Osteocyte (in vitro differentiated cells): ENCODE results near the gene FBXW9. TPM values are rescaled to one million over a fixed set of nuclear protein-coding genes. Genes with fewer than 3 reads are reported as not detected.
A peak's percentile ranks its signal among the peaks of the same experiment; 100 is the strongest.
"Not testable (repeated sequence)": the region's sequence is repeated elsewhere in the genome, so short reads cannot be mapped to it uniquely, and the experiment has no call there.

Source experiments
- DNase-seq: peaks from one replicate; pipeline ENCODE4 v3.0.0; 2021; ENCODE audit warnings: mixed read lengths; ENCODE audit not compliant: unreplicated experiment; ENCODE audit errors: extremely low spot score
- H3K27ac Mint-ChIP-seq: one replicate; pipeline ENCODE4 v1.8.0; 2021; ENCODE audit warnings: mild to moderate bottlenecking, mixed read lengths; ENCODE audit not compliant: unreplicated experiment
- H3K27me3 Mint-ChIP-seq: one replicate; pipeline ENCODE4 v1.8.0; 2021; ENCODE audit warnings: mixed read lengths; ENCODE audit not compliant: unreplicated experiment
- H3K36me3 Mint-ChIP-seq: one replicate; pipeline ENCODE4 v1.8.0; 2021; ENCODE audit warnings: mixed read lengths; ENCODE audit not compliant: unreplicated experiment
- H3K4me1 Mint-ChIP-seq: one replicate; pipeline ENCODE4 v1.8.0; 2021; ENCODE audit warnings: mixed read lengths; ENCODE audit not compliant: unreplicated experiment
- H3K4me3 Mint-ChIP-seq: one replicate; pipeline ENCODE4 v1.8.0; 2021; ENCODE audit warnings: mild to moderate bottlenecking, moderate library complexity, mixed read lengths; ENCODE audit not compliant: unreplicated experiment
- H3K9me3 Mint-ChIP-seq: one replicate; pipeline ENCODE4 v1.8.0; 2021; ENCODE audit warnings: mixed read lengths; ENCODE audit not compliant: unreplicated experiment
- CTCF ChIP-seq: fragments of 200-600 bp; sonication (generic); IDR thresholded peaks from 2 replicates; pipeline ENCODE4 v1.5.0; 2021; ENCODE audit warnings: antibody characterized with exemption, mild to moderate bottlenecking, moderate library complexity
- total RNA-seq: library from RNA; stranded (reverse); gene quantifications from 2 replicates; pipeline ENCODE4 v1.2.1, GENCODE V29; 2021

FBXW9 gene
- total RNA-seq, 1 donor from 2014 or later, result 10.9 TPM

DNA sequence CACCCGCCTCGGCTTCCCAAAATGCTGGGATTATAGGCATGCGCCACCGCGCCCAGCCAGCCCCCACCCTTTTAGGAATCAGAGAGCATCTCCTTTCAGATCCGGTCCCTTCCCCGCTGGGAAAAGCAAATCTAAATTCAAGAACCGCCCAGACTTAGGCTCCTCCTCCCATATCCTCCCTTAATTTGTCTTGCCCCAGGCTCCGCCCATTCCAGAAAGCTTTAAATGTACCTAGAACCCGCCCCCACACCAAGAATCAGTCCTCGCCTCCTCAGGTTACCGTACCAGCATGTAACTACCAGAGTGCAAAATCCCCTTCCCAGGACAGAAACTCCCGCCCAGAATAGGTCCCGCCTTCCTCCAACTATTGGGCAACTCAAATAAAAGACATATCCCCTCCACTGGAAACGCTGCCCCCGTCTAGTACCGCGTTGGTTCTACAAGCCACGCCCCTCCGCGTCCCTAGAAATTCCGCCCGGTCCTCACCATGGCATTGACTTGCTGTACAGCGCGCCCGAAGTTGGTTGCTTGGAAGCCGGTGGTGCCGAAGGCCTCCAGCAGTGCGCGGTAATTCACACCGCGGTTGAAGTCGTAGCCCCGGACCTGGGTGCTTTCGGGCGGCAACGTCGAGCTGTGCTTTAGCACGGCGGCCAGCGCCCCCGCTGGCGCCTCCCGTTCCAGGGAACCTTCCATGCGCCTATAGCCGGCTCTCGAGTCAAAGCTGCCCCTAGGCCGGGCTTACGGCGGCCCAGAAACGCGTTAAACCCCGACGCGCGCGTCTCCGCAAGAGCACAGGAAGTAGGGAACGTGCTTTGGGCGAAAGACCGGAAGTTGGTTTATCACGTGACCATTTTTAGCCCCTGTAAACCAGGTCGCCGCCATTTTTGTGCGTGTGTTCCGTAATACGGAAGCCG lies 15.1 kb downstream of the FBXW9 start, which contains the start of gene DHPS:
Gene DHPS (minus strand): TSS at position 807 of the 914 bp plus-strand sequence. CDS start 114 bp downstream, at position 693.
- no peaks in the 10 kb centered on the region for H3K27me3 Mint-ChIP-seq
- TF ChIP-seq CTCF, result no peak
- H3K27ac Mint-ChIP-seq, result peak within 1 kb of the TSS; percentile 97
- peak within 1 kb of the TSS; percentile 89 for H3K4me3 Mint-ChIP-seq
- H3K9me3 Mint-ChIP-seq, result no peaks in the 10 kb centered on the region
- peaks cover 11% of the 10 kb centered on the region for H3K4me1 Mint-ChIP-seq
- H3K36me3 Mint-ChIP-seq, result peaks cover 10% of the 10 kb centered on the region
- peak; percentile 95 for DNase-seq

- no peak for DNase-seq
- Mint-ChIP-seq H3K27ac (peak overlapping the region; percentile 34), H3K4me3 (peak overlapping the region; percentile 89), H3K36me3 (peaks cover 14% of the 10 kb centered on the region), H3K4me1 (peaks cover 12% of the 10 kb centered on the region), H3K9me3 (no peaks in the 10 kb centered on the region), H3K27me3 (no peaks in the 10 kb centered on the region)
- no peak for TF ChIP-seq CTCF
Measured at GRCh38 chr19:12680034-12680433, 16.4 kb downstream of the FBXW9 start.

DNA sequence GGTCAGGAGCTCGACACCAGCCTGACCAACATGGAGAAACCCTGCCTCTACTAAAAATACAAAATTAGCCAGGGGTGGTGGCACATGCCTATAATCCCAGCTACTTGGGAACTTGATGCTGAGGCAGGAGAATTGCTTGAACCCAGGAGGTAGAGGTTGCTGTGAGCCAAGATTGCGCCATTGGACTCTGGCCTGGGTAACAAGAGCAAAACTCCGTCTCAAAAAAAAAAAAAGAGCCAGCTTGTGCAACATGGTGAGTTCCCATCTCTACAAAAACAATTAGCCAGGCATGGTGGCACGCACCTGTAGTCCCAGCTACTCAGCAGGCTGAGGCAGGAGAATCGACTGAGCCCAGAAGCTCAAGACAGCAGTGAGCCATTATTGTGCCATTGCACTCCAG lies 18.4 kb downstream of the FBXW9 start:
- not testable (repeated sequence) for H3K27ac Mint-ChIP-seq

DNA sequence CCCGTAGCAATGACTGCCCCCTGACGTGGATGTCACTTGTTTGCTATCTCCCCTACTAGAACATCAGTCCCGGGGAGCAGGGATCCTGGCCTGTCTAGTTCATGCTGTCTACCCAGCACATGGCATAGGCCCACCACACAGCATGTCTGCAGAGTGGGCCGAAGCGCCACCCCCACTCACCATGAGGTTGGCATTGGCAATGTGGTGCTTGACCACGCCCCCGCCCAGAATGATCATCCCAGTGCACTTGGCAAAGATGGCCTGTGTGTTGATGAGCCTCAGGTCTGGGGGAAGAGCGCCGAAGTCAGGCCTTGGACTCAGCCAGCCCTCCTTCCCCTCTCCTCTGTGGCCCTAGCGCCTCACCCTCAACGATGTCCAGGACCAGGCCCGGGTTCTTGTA lies 19.5 kb downstream of the FBXW9 start:
- no peak for TF ChIP-seq CTCF
- Mint-ChIP-seq H3K9me3 (no peaks in the 10 kb centered on the region), H3K4me3 (no peak overlapping the region), H3K27ac (no peak overlapping the region), H3K4me1 (peaks cover 14% of the 10 kb centered on the region), H3K27me3 (no peaks in the 10 kb centered on the region), H3K36me3 (peaks cover 28% of the 10 kb centered on the region)
- no peak for DNase-seq

More for the DNA sequence above, 18.4 kb downstream of the FBXW9 start:
- peaks cover 12% of the 10 kb centered on the region for H3K4me1 Mint-ChIP-seq
- not testable (repeated sequence) for H3K27me3 Mint-ChIP-seq, DNase-seq, H3K9me3 Mint-ChIP-seq, H3K4me3 Mint-ChIP-seq
- peaks cover 24% of the 10 kb centered on the region for H3K36me3 Mint-ChIP-seq

- H3K9me3 Mint-ChIP-seq, result no peaks in the 10 kb centered on the region
- H3K27ac Mint-ChIP-seq, result peak overlapping the region; percentile 34
- peaks cover 15% of the 10 kb centered on the region for H3K4me1 Mint-ChIP-seq
- no peaks in the 10 kb centered on the region for H3K27me3 Mint-ChIP-seq
- H3K4me3 Mint-ChIP-seq, result no peak overlapping the region
- peaks cover 30% of the 10 kb centered on the region for H3K36me3 Mint-ChIP-seq
- peak; percentile 78 for TF ChIP-seq CTCF
- DNase-seq, result peak; percentile 94
Measured at GRCh38 chr19:12676384-12676792, 20.0 kb downstream of the FBXW9 start.
